NCI-H748 (cell line): ENCODE measurements around the gene CCDC7.
"Not testable (repeated sequence)": the region's sequence is repeated elsewhere in the genome, so short reads cannot be mapped to it uniquely, and the experiment has no call there.

Source experiments
- DNase-seq: peaks from one replicate; lab custom pipeline; 2025; ENCODE audit not compliant: unreplicated experiment; lab: John Stamatoyannopoulos, UW

The CCDC7 gene

GRCh38 chr10:32446536-32447406 lies 831 bp downstream of the CCDC7 start:
- DNase-seq, result peak; percentile 39

GRCh38 chr10:32454148-32454547 lies 8.2 kb downstream of the CCDC7 start:
- no peak for DNase-seq

- no peak for DNase-seq
These were observed 13.2 kb downstream of the CCDC7 start for GRCh38 chr10:32459051-32459698.

- DNase-seq, result no peak
These were observed 15.3 kb downstream of the CCDC7 start for GRCh38 chr10:32461203-32461602.

GRCh38 chr10:32471232-32471631 lies 25.3 kb downstream of the CCDC7 start:
- DNase-seq, result no peak

GRCh38 chr10:32477499-32477898 lies 31.6 kb downstream of the CCDC7 start:
- no peak for DNase-seq

GRCh38 chr10:32481606-32482005 lies 35.7 kb downstream of the CCDC7 start:
- DNase-seq, result no peak

GRCh38 chr10:32483019-32483502 lies 37.1 kb downstream of the CCDC7 start:
- DNase-seq, result not testable (repeated sequence)

- DNase-seq, result not testable (repeated sequence)
These were observed 42.1 kb downstream of the CCDC7 start for GRCh38 chr10:32488038-32488437.

- no peak for DNase-seq
These were observed 43.2 kb downstream of the CCDC7 start for GRCh38 chr10:32489158-32489557.

GRCh38 chr10:32489901-32490300 lies 44.0 kb downstream of the CCDC7 start:
- DNase-seq, result no peak

- DNase-seq, result not testable (repeated sequence)
These were observed 48.6 kb downstream of the CCDC7 start for GRCh38 chr10:32494562-32494961.

- DNase-seq, result not testable (repeated sequence)
These were observed 54.2 kb downstream of the CCDC7 start for GRCh38 chr10:32500136-32500535.

- DNase-seq, result peak; percentile 61
These were observed 56.0 kb downstream of the CCDC7 start for GRCh38 chr10:32501906-32502305.

GRCh38 chr10:32505762-32506420 lies 60.0 kb downstream of the CCDC7 start:
- DNase-seq, result not testable (repeated sequence)

- DNase-seq, result no peak
These were observed 65.7 kb downstream of the CCDC7 start for GRCh38 chr10:32511599-32511998.

- no peak for DNase-seq
These were observed 70.9 kb downstream of the CCDC7 start for GRCh38 chr10:32516567-32517495.

- DNase-seq, result no peak
These were observed 84.3 kb downstream of the CCDC7 start for GRCh38 chr10:32530231-32530630.

GRCh38 chr10:32538256-32538655 lies 92.3 kb downstream of the CCDC7 start:
- no peak for DNase-seq

- no peak for DNase-seq
These were observed 94.9 kb downstream of the CCDC7 start for GRCh38 chr10:32540691-32541470.
